Transverse colon (tissue), 4 donors: Measurements from ENCODE around the gene USP20. TPM values are rescaled to one million over a fixed set of nuclear protein-coding genes. Genes with fewer than 3 reads are reported as not detected.
A peak's percentile ranks its signal among the peaks of the same experiment; 100 is the strongest.

Experiments
- DNase-seq: peaks from one replicate; pipeline ENCODE4 v3.0.0-alpha.2; 2019
- H3K27ac ChIP-seq, 4 donors: fragments of 200-600 bp; sonication (generic); 2 replicates each; pipeline ENCODE4 v1.5.1; 2016 to 2018; ENCODE audit warnings: inconsistent platforms in 4 of 4
- H3K27me3 ChIP-seq: fragments of 200-600 bp; sonication (generic); 2 replicates; pipeline ENCODE4 v1.5.1; 2017; ENCODE audit warnings: inconsistent platforms
- H3K36me3 ChIP-seq, 4 donors: fragments of 200-600 bp; sonication (generic); 2 replicates each; pipeline ENCODE4 v1.5.1; 2017 to 2019; ENCODE audit warnings: inconsistent platforms in 4 of 4
- H3K4me1 ChIP-seq, 4 donors: fragments of 200-600 bp; sonication (generic); 2 replicates each; pipeline ENCODE4 v1.5.1; 2017 to 2020; ENCODE audit warnings: inconsistent platforms in 4 of 4
- H3K4me3 ChIP-seq, 4 donors: fragments of 200-600 bp; sonication (generic); 1 replicate in 1 of 4; 2 replicates in 3 of 4; pipeline versions ENCODE4 v1.5.1 to v1.6.1; 2017 to 2019; ENCODE audit warnings: inconsistent platforms in 4 of 4
- H3K9me3 ChIP-seq, 2 donors: fragments of 200-600 bp; sonication (generic); 2 replicates each; pipeline ENCODE4 v1.5.1; 2017 to 2019; ENCODE audit warnings: inconsistent platforms in 2 of 2
- EP300 ChIP-seq: sonication (generic); formaldehyde crosslinking; IDR thresholded peaks from one replicate; pipeline ENCODE4 v1.6.1; 2017; ENCODE audit warnings: antibody characterized with exemption, low read depth
- POLR2A ChIP-seq: fragments of 450-650 bp; IDR thresholded peaks from one replicate; pipeline ENCODE4 v1.6.1; 2016; ENCODE audit warnings: antibody characterized with exemption, mild to moderate bottlenecking, moderate library complexity
- POLR2AphosphoS5 ChIP-seq, 3 donors: sonication (generic); formaldehyde crosslinking; IDR thresholded peaks; one replicate each; pipeline ENCODE4 v1.6.1; 2016; ENCODE audit warnings: antibody characterized with exemption in 3 of 3
- WGBS, 2 donors: methylation state at CpG; one replicate each; pipeline ENCODE4 v1.1.5; 2018; ENCODE audit warnings: low coverage in 1 of 2; 5-methylcytosine and 5-hydroxymethylcytosine counted together
- in situ Hi-C, 4 donors: fragments of 200-750 bp; cut with MboI; loops; one replicate each; pipeline versions ENCODE4 v1.15.0 to v1.15.1; 2017; ENCODE audit warnings: low sequenced_read_pairs in 3 of 4, low pct_ligation_motif_present in 1 of 4, low pct_unique_long_range_greater_than_20kb in 1 of 4
- intact Hi-C: fragments of 100-400 bp; cut with DNase I; formaldehyde crosslinking; loops from one replicate; pipeline ENCODE4 v1.15.1; 2023; ENCODE audit warnings: low total_unique reads
- total RNA-seq, 4 donors: library from RNA; depleted of rRNA; stranded (reverse); fragments of >200 nt; gene quantifications; one replicate each; pipeline ENCODE4 v1.1.0, GENCODE V29; 2016
- TF ChIP-seq, protein P1 (sequence below), 5 experiments: fragments of 200-600 bp in 3 of 5; fragments of 450-650 bp in 2 of 5; sonication (generic) in 3 of 5; IDR thresholded peaks; 1 replicate in 2 of 5; 2 replicates in 3 of 5; pipeline ENCODE4 v1.5.1; 2016 to 2017; ENCODE audit warnings: antibody characterized with exemption in 5 of 5, inconsistent platforms in 3 of 5, mild to moderate bottlenecking in 2 of 5, moderate library complexity in 1 of 5

The USP20 gene
- total RNA-seq, 4 donors from 2014 or later, result 18.3 to 40.0 (median 25.3) TPM

DNA sequence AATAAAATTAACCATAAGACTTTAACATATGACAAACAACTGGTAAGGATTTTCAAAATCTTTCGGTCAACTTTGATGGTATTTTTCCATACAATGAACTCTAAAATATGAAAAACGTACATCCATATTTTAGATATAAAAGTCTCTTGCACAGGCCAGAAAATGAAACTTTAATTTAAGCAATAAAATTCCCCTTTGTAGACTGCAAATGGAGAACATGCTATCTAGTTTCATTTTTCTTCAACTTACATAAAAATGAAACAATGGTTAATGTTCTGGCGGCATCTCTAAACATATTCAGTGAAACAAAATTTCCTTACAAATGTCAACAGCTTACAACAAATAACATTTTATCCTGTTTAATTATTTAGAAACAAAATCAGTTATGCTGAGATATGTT lies 84.0 kb downstream of the USP20 start:
- TF ChIP-seq, protein P1, sequence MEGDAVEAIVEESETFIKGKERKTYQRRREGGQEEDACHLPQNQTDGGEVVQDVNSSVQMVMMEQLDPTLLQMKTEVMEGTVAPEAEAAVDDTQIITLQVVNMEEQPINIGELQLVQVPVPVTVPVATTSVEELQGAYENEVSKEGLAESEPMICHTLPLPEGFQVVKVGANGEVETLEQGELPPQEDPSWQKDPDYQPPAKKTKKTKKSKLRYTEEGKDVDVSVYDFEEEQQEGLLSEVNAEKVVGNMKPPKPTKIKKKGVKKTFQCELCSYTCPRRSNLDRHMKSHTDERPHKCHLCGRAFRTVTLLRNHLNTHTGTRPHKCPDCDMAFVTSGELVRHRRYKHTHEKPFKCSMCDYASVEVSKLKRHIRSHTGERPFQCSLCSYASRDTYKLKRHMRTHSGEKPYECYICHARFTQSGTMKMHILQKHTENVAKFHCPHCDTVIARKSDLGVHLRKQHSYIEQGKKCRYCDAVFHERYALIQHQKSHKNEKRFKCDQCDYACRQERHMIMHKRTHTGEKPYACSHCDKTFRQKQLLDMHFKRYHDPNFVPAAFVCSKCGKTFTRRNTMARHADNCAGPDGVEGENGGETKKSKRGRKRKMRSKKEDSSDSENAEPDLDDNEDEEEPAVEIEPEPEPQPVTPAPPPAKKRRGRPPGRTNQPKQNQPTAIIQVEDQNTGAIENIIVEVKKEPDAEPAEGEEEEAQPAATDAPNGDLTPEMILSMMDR (IDR thresholded peaks at IDR 0.05), result no peak
- TF ChIP-seq EP300 (no peak), POLR2AphosphoS5 (IDR thresholded peaks at IDR 0.05) (no peak), POLR2A (no peak)
- H3K27ac ChIP-seq, result peak overlapping the region in 1 of 4 donors; percentile 0
- peaks cover 0 to 18% (median 4%) of the 10 kb centered on the region in 4 donors for H3K36me3 ChIP-seq
- H3K4me1 ChIP-seq, result no peaks in the 10 kb centered on the region
- H3K27me3 ChIP-seq, result no peaks in the 10 kb centered on the region
- no peak for DNase-seq
- intact Hi-C loops, result no loop called here
- 50 to 56% methylated on average over 3 of the region's 3 CpGs for WGBS, 2 donors
- in situ Hi-C loops, result no loop called here
- H3K9me3 ChIP-seq, result no peaks in the 10 kb centered on the region
- no peak overlapping the region for H3K4me3 ChIP-seq

DNA sequence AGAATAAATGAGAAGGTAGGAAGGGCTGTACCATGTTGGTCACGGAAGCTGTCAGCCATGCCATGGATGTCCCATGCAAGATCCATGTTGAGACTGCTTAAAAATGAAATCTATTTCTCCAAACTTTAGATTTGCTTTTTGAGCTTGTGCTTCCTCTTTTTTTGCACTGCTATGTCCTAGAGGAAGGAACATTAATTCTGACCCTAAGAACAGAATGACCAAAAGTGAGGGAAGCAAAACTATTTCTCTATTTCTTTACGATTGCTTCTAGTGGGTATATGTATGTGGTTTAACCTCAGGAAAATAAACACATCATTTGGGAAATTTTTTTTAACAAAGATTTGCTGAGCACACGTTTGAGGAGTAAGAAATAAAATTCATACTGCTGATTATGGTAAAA lies 84.6 kb downstream of the USP20 start:
- peak overlapping the region in 1 of 4 donors; percentile 0 for H3K27ac ChIP-seq

DNA sequence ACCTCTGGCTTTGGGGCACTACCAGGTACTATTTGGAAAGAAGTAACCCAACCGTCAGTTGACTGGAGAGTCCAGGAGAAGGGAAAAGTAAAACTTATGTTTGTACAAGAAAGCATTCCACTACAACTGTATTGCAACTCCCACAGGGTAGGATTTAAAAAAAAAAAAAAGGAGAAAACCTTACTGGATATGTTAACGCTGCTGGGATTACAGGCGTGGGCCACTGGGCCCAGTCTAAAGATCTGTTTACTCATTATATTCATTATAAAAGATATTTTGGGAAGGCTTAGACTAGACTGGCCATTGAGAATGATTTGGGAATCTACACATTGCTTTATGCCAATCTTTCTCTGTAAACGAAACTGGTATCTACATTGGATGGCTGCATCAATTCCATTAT lies 86.6 kb downstream of the USP20 start:
- Histone ChIP-seq H3K9me3 (no peaks in the 10 kb centered on the region), H3K4me3 (no peak overlapping the region), H3K4me1 (no peaks in the 10 kb centered on the region), H3K36me3 (peaks cover 0 to 41% (median 16%) of the 10 kb centered on the region in 4 donors), H3K27ac (no peak overlapping the region), H3K27me3 (no peaks in the 10 kb centered on the region)
- DNase-seq, result no peak
- TF ChIP-seq POLR2A (no peak), POLR2AphosphoS5 (IDR thresholded peaks at IDR 0.05) (no peak), EP300 (no peak)
- TF ChIP-seq, protein P1 (IDR thresholded peaks at IDR 0.05), result no peak
- intact Hi-C loops, result no loop called here
- WGBS, 2 donors, result 88 to 100% methylated on average over 1 to 4 of the region's 4 CpGs
- in situ Hi-C loops, result no loop called here

More for the DNA sequence above, 84.6 kb downstream of the USP20 start:
- Histone ChIP-seq H3K36me3 (peaks cover 0 to 24% (median 7%) of the 10 kb centered on the region in 4 donors), H3K27me3 (no peaks in the 10 kb centered on the region), H3K4me1 (no peaks in the 10 kb centered on the region), H3K9me3 (no peaks in the 10 kb centered on the region), H3K4me3 (no peak overlapping the region)
- intact Hi-C loops (no loop called here), in situ Hi-C loops (no loop called here)
- TF ChIP-seq EP300 (no peak), POLR2A (no peak), POLR2AphosphoS5 (IDR thresholded peaks at IDR 0.05) (peak in 1 of 3 donors; percentile 21)
- TF ChIP-seq, protein P1 (IDR thresholded peaks at IDR 0.05), result no peak
- 71 to 74% methylated on average over 3 of the region's 3 CpGs for WGBS, 2 donors
- DNase-seq, result no peak

DNA sequence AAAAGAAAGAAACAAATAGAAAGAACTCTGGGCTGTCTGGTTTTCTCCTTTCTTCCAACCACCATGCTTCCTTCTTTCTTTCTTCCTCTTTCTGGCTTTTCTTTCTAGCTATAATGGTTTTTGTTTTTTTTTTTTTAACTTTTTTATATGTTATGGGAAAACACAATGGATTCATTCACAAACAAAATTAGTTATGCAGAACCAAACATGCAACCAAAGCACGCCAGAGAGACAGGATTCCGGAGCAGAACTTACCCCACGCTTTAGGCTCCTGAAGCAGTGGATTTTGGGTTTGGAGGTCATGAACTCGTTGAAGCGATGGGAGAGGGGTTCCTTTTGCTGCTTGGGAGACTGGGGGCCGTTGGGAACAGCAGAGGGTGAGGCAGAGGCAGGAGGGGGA lies 88.3 kb downstream of the USP20 start:
- intact Hi-C loops, result no loop called here
- Histone ChIP-seq H3K4me3 (no peak overlapping the region), H3K9me3 (no peaks in the 10 kb centered on the region), H3K4me1 (no peaks in the 10 kb centered on the region), H3K27ac (no peak overlapping the region), H3K27me3 (no peaks in the 10 kb centered on the region), H3K36me3 (peaks cover 0 to 49% (median 19%) of the 10 kb centered on the region in 4 donors)
- TF ChIP-seq POLR2AphosphoS5 (IDR thresholded peaks at IDR 0.05) (no peak), EP300 (no peak)
- TF ChIP-seq, protein P1 (IDR thresholded peaks at IDR 0.05), result no peak
- no peak for DNase-seq
- WGBS, 2 donors, result 86 to 87% methylated on average over 6 of the region's 6 CpGs
- in situ Hi-C loops, result no loop called here
